Loucy (cell line): ENCODE data around the gene CDCA3.

ENCODE experiments used
- H2AFZ ChIP-seq: fragments of 200-600 bp; sonication (generic); 2 replicates; pipeline ENCODE4 v1.6.0; 2016; ENCODE audit warnings: antibody characterized with exemption, mild to moderate bottlenecking, low read length, moderate library complexity
- H3F3A ChIP-seq: fragments of 200-600 bp; 2 replicates; pipeline ENCODE4 v1.6.0; 2016; ENCODE audit warnings: antibody characterized with exemption, low read depth, mild to moderate bottlenecking
- H3K27me3 ChIP-seq: fragments of 200-600 bp; sonication (generic); 2 replicates; pipeline ENCODE4 v1.6.1; 2014; ENCODE audit warnings: low read length, mild to moderate bottlenecking; ENCODE audit not compliant: insufficient read depth, poor library complexity, severe bottlenecking
- H3K36me3 ChIP-seq: fragments of 200-600 bp; sonication (generic); 2 replicates; pipeline ENCODE4 v1.6.1; 2016; ENCODE audit warnings: low read length; ENCODE audit not compliant: insufficient read depth
- H3K4me1 ChIP-seq: fragments of 200-600 bp; sonication (generic); 2 replicates; pipeline ENCODE4 v1.5.1; 2014; ENCODE audit warnings: low read length, mild to moderate bottlenecking; ENCODE audit not compliant: insufficient read depth, poor library complexity, severe bottlenecking
- H3K4me2 ChIP-seq: fragments of 200-600 bp; sonication (generic); 2 replicates; pipeline ENCODE4 v1.6.0; 2014; ENCODE audit warnings: antibody characterized with exemption, low read length, low read depth, mild to moderate bottlenecking; ENCODE audit not compliant: poor library complexity, severe bottlenecking
- H3K4me3 ChIP-seq: fragments of 200-600 bp; sonication (generic); 2 replicates; pipeline ENCODE4 v1.5.1; 2014; ENCODE audit warnings: low read length, mild to moderate bottlenecking, mixed read lengths; ENCODE audit not compliant: poor library complexity, severe bottlenecking
- H3K79me2 ChIP-seq: fragments of 200-600 bp; sonication (generic); 2 replicates; pipeline ENCODE4 v1.6.1; 2014; ENCODE audit warnings: low read length; ENCODE audit not compliant: insufficient read depth
- H3K9ac ChIP-seq: fragments of 200-600 bp; sonication (generic); 2 replicates; pipeline ENCODE4 v1.6.0; 2014; ENCODE audit warnings: mild to moderate bottlenecking, low read depth, low read length, moderate library complexity; ENCODE audit not compliant: poor library complexity, severe bottlenecking
- H3K9me2 ChIP-seq: fragments of 200-600 bp; sonication (generic); replicated peaks from 2 replicates; pipeline ENCODE4 v1.6.1; 2016; ENCODE audit warnings: low read depth, low read length, mixed read lengths
- H3K9me3 ChIP-seq: fragments of 200-600 bp; sonication (generic); 2 replicates; pipeline ENCODE4 v1.6.1; 2014; ENCODE audit warnings: mild to moderate bottlenecking, antibody characterized with exemption, low read length, low read depth; ENCODE audit not compliant: insufficient read depth
- H4K20me1 ChIP-seq: fragments of 200-600 bp; sonication (generic); 2 replicates; pipeline ENCODE4 v1.6.0; 2014; ENCODE audit warnings: antibody characterized with exemption, low read length, mild to moderate bottlenecking; ENCODE audit not compliant: insufficient read depth, poor library complexity, severe bottlenecking
- CTCF ChIP-seq: fragments of 200-600 bp; sonication (generic); conservative IDR thresholded peaks from 2 replicates; pipeline ENCODE4 v1.5.1; 2014; ENCODE audit warnings: mild to moderate bottlenecking, antibody characterized with exemption, low read length
- EZH2phosphoT487 ChIP-seq: fragments of 200-600 bp; IDR thresholded peaks from 2 replicates; pipeline ENCODE4 v1.6.1; 2018; ENCODE audit warnings: antibody characterized with exemption, mild to moderate bottlenecking, moderate library complexity, borderline replicate concordance

CDCA3 gene

GRCh38 chr12:6819106-6820030, 31.7 kb downstream of the CDCA3 start:
- no peaks in the 10 kb centered on the region for H4K20me1 ChIP-seq
- no peak overlapping the region for H3K4me2 ChIP-seq
- peaks cover 38% of the 10 kb centered on the region for H3K4me1 ChIP-seq
- no peaks in the 10 kb centered on the region for H3K36me3 ChIP-seq
- no peak overlapping the region for H3K4me3 ChIP-seq
- H3F3A ChIP-seq, result no peaks in the 10 kb centered on the region
- H3K9me3 ChIP-seq, result no peaks in the 10 kb centered on the region
- no peaks in the 10 kb centered on the region for H3K27me3 ChIP-seq
- H2AFZ ChIP-seq, result no peak overlapping the region
- H3K9me2 ChIP-seq, result no peaks in the 10 kb centered on the region
- H3K9ac ChIP-seq, result no peak overlapping the region
- H3K79me2 ChIP-seq, result no peaks in the 10 kb centered on the region
- no peak for TF ChIP-seq CTCF
- no peak for TF ChIP-seq EZH2phosphoT487

GRCh38 chr12:6818645-6819044, 32.4 kb downstream of the CDCA3 start:
- no peak overlapping the region for H3K9ac ChIP-seq

GRCh38 chr12:6818222-6818621, 32.9 kb downstream of the CDCA3 start:
- Histone ChIP-seq H3K9ac (no peak overlapping the region), H3K4me2 (no peak overlapping the region), H3K79me2 (no peaks in the 10 kb centered on the region), H4K20me1 (no peaks in the 10 kb centered on the region), H3K9me2 (no peaks in the 10 kb centered on the region), H3K4me3 (no peak overlapping the region), H3K9me3 (no peaks in the 10 kb centered on the region), H3K27me3 (no peaks in the 10 kb centered on the region), H3K36me3 (no peaks in the 10 kb centered on the region), H2AFZ (no peak overlapping the region), H3F3A (no peaks in the 10 kb centered on the region), H3K4me1 (peaks cover 38% of the 10 kb centered on the region)
- TF ChIP-seq EZH2phosphoT487, result no peak
- no peak for TF ChIP-seq CTCF

More at GRCh38 chr12:6818645-6819044, 32.4 kb downstream of the CDCA3 start:
- Histone ChIP-seq H3K27me3 (no peaks in the 10 kb centered on the region), H3K36me3 (no peaks in the 10 kb centered on the region), H4K20me1 (no peaks in the 10 kb centered on the region), H2AFZ (no peak overlapping the region), H3K4me1 (peaks cover 38% of the 10 kb centered on the region), H3K4me2 (no peak overlapping the region), H3K79me2 (no peaks in the 10 kb centered on the region), H3F3A (no peaks in the 10 kb centered on the region), H3K9me2 (no peaks in the 10 kb centered on the region), H3K9me3 (no peaks in the 10 kb centered on the region), H3K4me3 (no peak overlapping the region)
- TF ChIP-seq EZH2phosphoT487 (no peak), CTCF (no peak)
